Endodermal cell (in vitro differentiated cells): ENCODE data around the gene FAM168B. TPM values are rescaled to one million over a fixed set of nuclear protein-coding genes. Genes with fewer than 3 reads are reported as not detected.

Experiments used
- DNase-seq: peaks from one replicate; pipeline ENCODE4 v3.0.0-alpha.2; 2017
- H3K27ac ChIP-seq: 2 replicates; pipeline ENCODE4 v1.5.1; 2013; ENCODE audit warnings: mild to moderate bottlenecking, low read depth, low read length, moderate library complexity
- H3K27me3 ChIP-seq: 2 replicates; pipeline ENCODE4 v1.6.1; 2013; ENCODE audit warnings: mild to moderate bottlenecking, low read length, moderate library complexity; ENCODE audit not compliant: insufficient read depth, control insufficient read depth, poor library complexity, severe bottlenecking
- H3K36me3 ChIP-seq: 2 replicates; pipeline ENCODE4 v1.7.0; 2013; ENCODE audit warnings: mild to moderate bottlenecking, low read length, moderate library complexity; ENCODE audit not compliant: control insufficient read depth, insufficient read depth
- H3K4me1 ChIP-seq: one replicate; pipeline ENCODE4 v1.7.0; 2013; ENCODE audit warnings: low read length; ENCODE audit not compliant: control insufficient read depth, insufficient read depth
- H3K4me3 ChIP-seq: 2 replicates; pipeline ENCODE4 v1.5.1; 2013; ENCODE audit warnings: mild to moderate bottlenecking, low read length, moderate library complexity
- H3K9ac ChIP-seq: 2 replicates; pipeline ENCODE4 v1.6.1; 2013; ENCODE audit warnings: mild to moderate bottlenecking, low read length, moderate library complexity; ENCODE audit not compliant: poor library complexity, severe bottlenecking; ENCODE audit errors: extremely low read depth
- H3K9me3 ChIP-seq: 2 replicates; pipeline ENCODE4 v1.6.1; 2013; ENCODE audit warnings: mild to moderate bottlenecking, low read length, moderate library complexity; ENCODE audit not compliant: control insufficient read depth
- H3K27ac Mint-ChIP-seq: 2 replicates; pipeline ENCODE4 v1.8.0; 2020; ENCODE audit warnings: mixed read lengths
- H3K27me3 Mint-ChIP-seq: 2 replicates; pipeline ENCODE4 v1.8.0; 2021; ENCODE audit warnings: mild to moderate bottlenecking, mixed read lengths; ENCODE audit not compliant: insufficient read depth
- H3K36me3 Mint-ChIP-seq: 2 replicates; pipeline ENCODE4 v1.8.0; 2020; ENCODE audit warnings: low read depth, mixed read lengths
- H3K4me1 Mint-ChIP-seq: 2 replicates; pipeline ENCODE4 v1.8.0; 2020; ENCODE audit warnings: mixed read lengths
- H3K4me3 Mint-ChIP-seq: 2 replicates; pipeline ENCODE4 v1.8.0; 2020; ENCODE audit warnings: mild to moderate bottlenecking, moderate library complexity, mixed read lengths
- H3K9me3 Mint-ChIP-seq: 2 replicates; pipeline ENCODE4 v1.8.0; 2020; ENCODE audit warnings: mild to moderate bottlenecking, mixed read lengths
- WGBS, 2 experiments: methylation state at CpG; one replicate each; pipeline versions ENCODE4 v1.1.5 to v1.1.7; 2013; ENCODE audit warnings: missing lambda C conversion rate in 2 of 2, mixed read lengths in 1 of 2; ENCODE audit not compliant: insufficient coverage in 1 of 2, insufficient read length in 1 of 2; 5-methylcytosine and 5-hydroxymethylcytosine counted together
- total RNA-seq, 2 donors: library from RNA; stranded (reverse); fragmentation: NEBNext Ultra II Directional in 1 of 2; extraction: Animal tissue kit (Norgen Biotek cat#: 25700) in 1 of 2; gene quantifications; 2 replicates in 1 of 2; 3 replicates in 1 of 2; pipeline ENCODE4 v1.2.1, GENCODE V29; 2021
- TF ChIP-seq, protein P1 (sequence below): fragments of 200-600 bp; sonication (generic); conservative IDR thresholded peaks from 2 replicates; pipeline ENCODE4 v1.5.0; 2021; ENCODE audit warnings: antibody characterized with exemption, mild to moderate bottlenecking

FAM168B gene
- total RNA-seq, 2 donors from 2014 or later = 77.5 to 77.6 TPM

DNA sequence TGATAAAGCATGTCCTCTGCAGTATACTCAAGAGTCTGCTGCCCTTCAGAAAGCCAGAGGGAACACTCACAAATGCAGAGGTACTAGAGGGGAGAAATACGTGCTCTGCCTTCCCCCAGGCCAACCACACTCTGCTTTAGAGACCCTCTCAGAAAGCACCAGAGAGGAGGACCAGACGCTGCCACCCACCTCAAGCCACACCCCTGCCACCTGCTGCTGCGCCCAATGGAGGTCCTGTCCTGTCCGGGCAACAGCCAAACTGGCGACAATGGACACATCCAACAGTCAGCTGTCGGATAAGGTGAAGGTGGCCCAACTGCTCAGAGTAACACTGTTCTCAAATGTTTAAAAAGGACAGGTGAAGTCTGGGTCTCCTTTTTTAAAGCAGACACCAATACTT is 44.6 kb downstream of the FAM168B start:
- Mint-ChIP-seq H3K9me3 (no peaks in the 10 kb centered on the region), H3K4me1 (no peaks in the 10 kb centered on the region), H3K36me3 (peaks cover 66% of the 10 kb centered on the region), H3K4me3 (no peak overlapping the region), H3K27ac (no peak overlapping the region), H3K27me3 (no peaks in the 10 kb centered on the region)
- no peaks in the 10 kb centered on the region for H3K4me1 ChIP-seq
- no peak overlapping the region for H3K27ac ChIP-seq
- WGBS, 2 experiments = 88% methylated on average over 6 of the region's 6 CpGs; no CpG with 5 or more reads in 1 of the 2 experiments
- H3K27me3 ChIP-seq = no peaks in the 10 kb centered on the region
- no peak overlapping the region for H3K9ac ChIP-seq
- TF ChIP-seq, protein P1, sequence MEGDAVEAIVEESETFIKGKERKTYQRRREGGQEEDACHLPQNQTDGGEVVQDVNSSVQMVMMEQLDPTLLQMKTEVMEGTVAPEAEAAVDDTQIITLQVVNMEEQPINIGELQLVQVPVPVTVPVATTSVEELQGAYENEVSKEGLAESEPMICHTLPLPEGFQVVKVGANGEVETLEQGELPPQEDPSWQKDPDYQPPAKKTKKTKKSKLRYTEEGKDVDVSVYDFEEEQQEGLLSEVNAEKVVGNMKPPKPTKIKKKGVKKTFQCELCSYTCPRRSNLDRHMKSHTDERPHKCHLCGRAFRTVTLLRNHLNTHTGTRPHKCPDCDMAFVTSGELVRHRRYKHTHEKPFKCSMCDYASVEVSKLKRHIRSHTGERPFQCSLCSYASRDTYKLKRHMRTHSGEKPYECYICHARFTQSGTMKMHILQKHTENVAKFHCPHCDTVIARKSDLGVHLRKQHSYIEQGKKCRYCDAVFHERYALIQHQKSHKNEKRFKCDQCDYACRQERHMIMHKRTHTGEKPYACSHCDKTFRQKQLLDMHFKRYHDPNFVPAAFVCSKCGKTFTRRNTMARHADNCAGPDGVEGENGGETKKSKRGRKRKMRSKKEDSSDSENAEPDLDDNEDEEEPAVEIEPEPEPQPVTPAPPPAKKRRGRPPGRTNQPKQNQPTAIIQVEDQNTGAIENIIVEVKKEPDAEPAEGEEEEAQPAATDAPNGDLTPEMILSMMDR = no peak
- no peak overlapping the region for H3K4me3 ChIP-seq
- no peak for DNase-seq
- no peaks in the 10 kb centered on the region for H3K9me3 ChIP-seq
- H3K36me3 ChIP-seq = peaks cover 77% of the 10 kb centered on the region

DNA sequence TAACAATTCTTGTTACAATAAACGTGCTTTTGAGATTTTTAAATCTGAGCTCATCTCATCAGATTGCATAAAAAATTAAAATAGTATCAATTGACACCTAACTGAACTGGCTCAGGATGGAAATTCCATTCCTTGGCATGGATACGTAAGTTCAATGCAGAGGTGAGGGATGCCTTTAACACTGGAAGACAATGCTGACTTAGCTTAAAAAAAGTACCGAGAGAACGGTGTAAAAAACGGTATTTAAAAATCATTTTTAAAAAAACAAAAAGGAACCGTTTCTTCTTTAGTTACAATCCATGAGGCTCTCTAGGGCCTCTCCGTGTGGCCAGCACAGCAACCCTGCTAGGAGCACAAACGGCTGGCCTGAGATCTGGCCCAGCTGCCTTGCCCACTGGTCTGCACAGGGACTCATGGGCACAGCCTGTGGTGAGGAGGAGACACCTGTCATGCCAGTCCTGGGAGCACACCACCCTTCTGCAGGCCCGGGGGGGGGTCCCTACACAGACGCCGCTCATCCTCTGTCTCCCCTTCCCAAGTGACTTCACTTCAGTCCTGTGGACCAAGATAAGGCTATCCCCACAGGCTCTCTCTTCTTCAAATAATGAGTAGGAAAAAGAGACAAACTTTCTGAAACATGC is 45.2 kb downstream of the FAM168B start:
- H3K9ac ChIP-seq = no peak overlapping the region
- Mint-ChIP-seq H3K9me3 (no peaks in the 10 kb centered on the region), H3K4me1 (no peaks in the 10 kb centered on the region), H3K27ac (no peak overlapping the region), H3K27me3 (no peaks in the 10 kb centered on the region), H3K4me3 (no peak overlapping the region), H3K36me3 (peaks cover 60% of the 10 kb centered on the region)
- H3K4me3 ChIP-seq = no peak overlapping the region
- H3K36me3 ChIP-seq = peaks cover 72% of the 10 kb centered on the region
- H3K27me3 ChIP-seq = no peaks in the 10 kb centered on the region
- DNase-seq = no peak
- 90 to 93% methylated on average over 10 to 11 of the region's 11 CpGs for WGBS, 2 experiments
- H3K4me1 ChIP-seq = no peaks in the 10 kb centered on the region
- H3K9me3 ChIP-seq = no peaks in the 10 kb centered on the region
- H3K27ac ChIP-seq = no peak overlapping the region
- TF ChIP-seq, protein P1 = no peak

DNA sequence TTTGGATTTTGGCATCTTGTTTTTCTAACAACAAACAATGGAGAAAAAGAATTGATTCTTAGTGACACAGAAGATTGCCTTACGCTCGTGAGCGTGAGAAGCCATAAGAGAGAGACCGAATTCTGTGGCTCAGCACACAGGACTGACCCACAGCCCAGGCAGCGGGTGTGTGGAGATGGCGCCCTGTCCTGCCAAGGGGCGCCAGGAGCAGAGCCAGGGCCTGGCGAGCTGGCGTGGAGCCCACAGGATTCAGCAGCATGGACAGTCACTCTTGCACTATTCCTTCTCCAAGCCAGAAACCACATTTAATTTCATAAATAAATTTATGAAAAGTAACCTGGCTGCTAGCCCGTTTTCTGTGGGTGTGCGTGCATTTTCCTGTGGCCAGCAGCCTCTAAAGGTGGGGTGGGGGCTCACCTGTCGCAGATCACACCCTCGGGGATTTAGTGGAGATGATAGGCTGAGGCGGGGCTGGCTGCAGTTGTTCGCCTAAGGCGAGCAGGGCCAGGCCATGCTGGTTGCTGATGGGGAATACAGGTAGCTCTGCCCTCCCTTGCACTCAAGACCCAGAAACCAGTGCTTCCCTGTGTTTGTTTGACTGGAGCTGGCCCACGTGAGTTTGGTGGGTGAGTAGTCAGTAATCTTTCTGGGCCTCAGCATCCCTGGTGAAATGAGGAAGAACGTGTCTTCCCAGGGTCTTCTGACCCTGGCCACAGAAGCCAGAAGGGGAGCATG is 46.2 kb downstream of the FAM168B start:
- Mint-ChIP-seq H3K9me3 (no peaks in the 10 kb centered on the region), H3K27me3 (no peaks in the 10 kb centered on the region)

More for the DNA sequence above, 46.2 kb downstream of the FAM168B start:
- Mint-ChIP-seq H3K36me3 (peaks cover 51% of the 10 kb centered on the region), H3K4me1 (no peaks in the 10 kb centered on the region), H3K4me3 (no peak overlapping the region), H3K27ac (peak overlapping the region; percentile 68)
- peaks cover 72% of the 10 kb centered on the region for H3K36me3 ChIP-seq
- no peaks in the 10 kb centered on the region for H3K27me3 ChIP-seq
- WGBS, 2 experiments = 91 to 98% methylated on average over 10 to 18 of the region's 18 CpGs
- H3K27ac ChIP-seq = no peak overlapping the region
- H3K4me1 ChIP-seq = no peaks in the 10 kb centered on the region
- TF ChIP-seq, protein P1 = no peak
- no peak for DNase-seq
- no peak overlapping the region for H3K9ac ChIP-seq
- H3K4me3 ChIP-seq = no peak overlapping the region
- no peaks in the 10 kb centered on the region for H3K9me3 ChIP-seq
